ENCODE results near the gene ZFAND6.

ZFAND6 gene

DNA sequence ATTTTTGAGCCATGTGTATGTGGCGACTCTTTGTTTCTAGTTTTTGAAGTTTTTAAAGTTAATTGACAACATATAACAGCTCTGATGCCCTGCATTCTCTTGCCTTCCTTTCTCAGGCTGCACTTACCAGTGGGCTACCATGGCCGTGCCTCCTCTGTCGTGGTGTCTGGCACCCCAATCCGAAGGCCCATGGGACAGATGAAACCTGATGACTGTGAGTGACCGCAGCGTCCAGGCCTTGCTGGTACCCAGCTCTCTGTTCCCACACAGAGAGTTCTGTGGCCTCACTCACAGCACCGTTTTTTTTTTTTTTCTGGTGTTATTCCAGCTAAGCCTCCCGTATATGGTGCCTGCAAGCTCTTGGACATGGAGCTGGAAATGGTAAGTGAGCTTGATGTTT is 108.5 kb downstream of the ZFAND6 start:
- Histone ChIP-seq H3K79me1 (ENCODE audit: low read length) (no peaks in the 10 kb centered on the region), H3K9ac (ENCODE audit: low read length) (no peak overlapping the region), H3K79me2 (ENCODE audit: control insufficient read depth, insufficient read depth, low read length, poor library complexity) (no peaks in the 10 kb centered on the region), H4K12ac (ENCODE audit: low read depth, low read length) (no peak overlapping the region), H4K91ac (ENCODE audit: low read depth, low read length) (peak overlapping the region; percentile 43), H3K4me1 (ENCODE audit: control insufficient read depth in 1 of 2, insufficient read depth in 2 of 2, low read length in 2 of 2) (peaks cover 5 to 7% of the 10 kb centered on the region in 2 experiments), H3K4me2 (ENCODE audit: low read length) (no peak overlapping the region), H3K27me3 (ENCODE audit: insufficient read depth, low read length) (no peaks in the 10 kb centered on the region), H4K8ac (ENCODE audit: low read depth, low read length) (no peak overlapping the region), H3K27ac (ENCODE audit: low read depth, low read length) (no peak overlapping the region), H2AFZ (ENCODE audit: insufficient read depth, low read length, poor library complexity) (no peak overlapping the region), H3K36me3 (ENCODE audit: control insufficient read depth in 1 of 2, insufficient read depth in 2 of 2, low read length in 2 of 2) (peaks cover 0 to 2% of the 10 kb centered on the region in 2 experiments), H2BK5ac (ENCODE audit: low read depth, low read length, poor library complexity) (no peak overlapping the region), H2AK5ac (ENCODE audit: low read length) (no peak overlapping the region), H3K18ac (ENCODE audit: low read length) (no peak overlapping the region), H3K9me3 (ENCODE audit: insufficient read depth, low read depth, low read length) (no peaks in the 10 kb centered on the region), H3K4me3 (ENCODE audit: low read depth, low read length) (no peak overlapping the region), H3K4ac (ENCODE audit: low read depth, low read length) (no peak overlapping the region), H2BK12ac (ENCODE audit: low read length) (no peak overlapping the region), H3K14ac (ENCODE audit: low read length) (no peak overlapping the region), H2BK120ac (ENCODE audit: insufficient read depth, low read length, poor library complexity) (peak overlapping the region; percentile 52), H3K23ac (ENCODE audit: low read length) (no peak overlapping the region)
- no peak for DNase-seq
- no CpG with 5 or more reads among the region's 8 CpGs for WGBS (ENCODE audit: extremely low coverage, insufficient coverage, insufficient read length)

DNA sequence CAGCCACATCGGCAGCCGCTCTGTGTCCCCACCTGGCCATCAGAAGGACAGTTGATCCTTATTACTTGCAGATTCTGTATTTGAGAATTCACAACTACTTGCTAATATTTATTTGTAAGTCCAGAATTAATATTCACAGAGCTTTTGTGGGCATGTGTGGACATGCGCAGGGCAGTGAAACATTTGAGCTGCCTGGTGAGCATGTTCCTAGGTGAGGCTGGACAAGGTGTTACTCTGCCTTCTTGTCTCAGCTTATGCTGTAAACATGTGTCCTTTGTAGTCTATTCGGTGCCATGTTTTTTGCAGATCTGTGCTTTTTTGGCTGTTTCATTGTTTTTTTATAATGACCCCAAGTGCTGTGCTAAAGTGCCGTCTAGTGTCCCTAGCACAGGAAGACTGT is 108.9 kb downstream of the ZFAND6 start:
- Histone ChIP-seq H3K4me2 (ENCODE audit: low read length) (no peak overlapping the region), H3K14ac (ENCODE audit: low read length) (peak overlapping the region; percentile 29), H2AFZ (ENCODE audit: insufficient read depth, low read length, poor library complexity) (no peak overlapping the region), H4K8ac (ENCODE audit: low read depth, low read length) (peak overlapping the region; percentile 16), H3K79me2 (ENCODE audit: control insufficient read depth, insufficient read depth, low read length, poor library complexity) (no peaks in the 10 kb centered on the region), H3K9ac (ENCODE audit: low read length) (no peak overlapping the region), H4K12ac (ENCODE audit: low read depth, low read length) (no peak overlapping the region), H2AK5ac (ENCODE audit: low read length) (no peak overlapping the region), H4K91ac (ENCODE audit: low read depth, low read length) (peak overlapping the region; percentile 43), H2BK5ac (ENCODE audit: low read depth, low read length, poor library complexity) (no peak overlapping the region), H3K27ac (ENCODE audit: low read depth, low read length) (no peak overlapping the region), H2BK12ac (ENCODE audit: low read length) (no peak overlapping the region), H3K36me3 (ENCODE audit: control insufficient read depth in 1 of 2, insufficient read depth in 2 of 2, low read length in 2 of 2) (peaks cover 0 to 2% of the 10 kb centered on the region in 2 experiments), H3K4ac (ENCODE audit: low read depth, low read length) (no peak overlapping the region), H3K4me3 (ENCODE audit: low read depth, low read length) (no peak overlapping the region), H3K4me1 (ENCODE audit: control insufficient read depth in 1 of 2, insufficient read depth in 2 of 2, low read length in 2 of 2) (peaks cover 5 to 8% of the 10 kb centered on the region in 2 experiments), H3K23ac (ENCODE audit: low read length) (no peak overlapping the region), H2BK120ac (ENCODE audit: insufficient read depth, low read length, poor library complexity) (peak overlapping the region; percentile 52), H3K79me1 (ENCODE audit: low read length) (no peaks in the 10 kb centered on the region), H3K18ac (ENCODE audit: low read length) (no peak overlapping the region), H3K27me3 (ENCODE audit: insufficient read depth, low read length) (no peaks in the 10 kb centered on the region), H3K9me3 (ENCODE audit: insufficient read depth, low read depth, low read length) (no peaks in the 10 kb centered on the region)
- no CpG with 5 or more reads among the region's 5 CpGs for WGBS (ENCODE audit: extremely low coverage, insufficient coverage, insufficient read length)
- DNase-seq: no peak

DNA sequence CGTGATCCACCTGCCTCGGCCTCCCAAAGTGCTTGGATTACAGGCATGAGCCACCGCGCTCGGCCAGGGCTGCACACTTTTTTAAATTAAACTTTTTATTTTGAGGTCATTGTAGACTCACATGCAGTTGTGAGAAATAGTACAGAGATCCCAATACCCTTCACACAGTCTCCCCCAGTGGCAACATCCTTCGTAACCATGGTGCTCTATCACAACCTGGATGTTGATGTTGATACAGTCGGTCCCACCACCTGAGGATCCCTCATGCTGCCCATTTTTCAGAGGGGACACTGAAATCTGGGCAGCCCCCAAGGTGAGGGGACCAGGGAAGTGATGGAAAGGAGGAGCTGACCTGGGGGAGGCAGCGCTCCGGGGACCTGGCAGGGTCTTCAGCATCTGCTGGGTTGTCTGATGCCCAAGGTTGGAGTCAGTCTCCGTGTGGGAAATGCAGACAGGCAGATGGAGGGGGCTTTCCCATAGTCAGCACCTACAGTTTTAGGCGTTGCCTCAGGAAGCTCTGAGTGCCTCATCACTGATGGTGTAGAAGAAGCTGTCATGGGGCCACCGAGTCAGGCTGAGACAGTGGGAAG is 110.4 kb downstream of the ZFAND6 start:
- Histone ChIP-seq H2BK5ac (ENCODE audit: low read depth, low read length, poor library complexity) (no peak overlapping the region), H2BK120ac (ENCODE audit: insufficient read depth, low read length, poor library complexity) (no peak overlapping the region), H4K91ac (ENCODE audit: low read depth, low read length) (no peak overlapping the region), H3K36me3 (ENCODE audit: control insufficient read depth in 1 of 2, insufficient read depth in 2 of 2, low read length in 2 of 2) (peaks cover 0 to 2% of the 10 kb centered on the region in 2 experiments), H2AFZ (ENCODE audit: insufficient read depth, low read length, poor library complexity) (no peak overlapping the region), H3K9ac (ENCODE audit: low read length) (no peak overlapping the region), H3K27ac (ENCODE audit: low read depth, low read length) (no peak overlapping the region), H3K23ac (ENCODE audit: low read length) (no peak overlapping the region), H4K12ac (ENCODE audit: low read depth, low read length) (no peak overlapping the region), H3K9me3 (ENCODE audit: insufficient read depth, low read depth, low read length) (no peaks in the 10 kb centered on the region), H3K27me3 (ENCODE audit: insufficient read depth, low read length) (no peaks in the 10 kb centered on the region), H3K79me2 (ENCODE audit: control insufficient read depth, insufficient read depth, low read length, poor library complexity) (no peaks in the 10 kb centered on the region), H2AK5ac (ENCODE audit: low read length) (no peak overlapping the region), H4K8ac (ENCODE audit: low read depth, low read length) (no peak overlapping the region), H3K4me2 (ENCODE audit: low read length) (no peak overlapping the region), H3K79me1 (ENCODE audit: low read length) (no peaks in the 10 kb centered on the region), H3K14ac (ENCODE audit: low read length) (no peak overlapping the region), H2BK12ac (ENCODE audit: low read length) (no peak overlapping the region), H3K4me3 (ENCODE audit: low read depth, low read length) (no peak overlapping the region), H3K4me1 (ENCODE audit: control insufficient read depth in 1 of 2, insufficient read depth in 2 of 2, low read length in 2 of 2) (peaks cover 5 to 8% of the 10 kb centered on the region in 2 experiments), H3K18ac (ENCODE audit: low read length) (no peak overlapping the region), H3K4ac (ENCODE audit: low read depth, low read length) (no peak overlapping the region)
- no peak for DNase-seq
- no CpG with 5 or more reads among the region's 12 CpGs for WGBS (ENCODE audit: extremely low coverage, insufficient coverage, insufficient read length)

DNA sequence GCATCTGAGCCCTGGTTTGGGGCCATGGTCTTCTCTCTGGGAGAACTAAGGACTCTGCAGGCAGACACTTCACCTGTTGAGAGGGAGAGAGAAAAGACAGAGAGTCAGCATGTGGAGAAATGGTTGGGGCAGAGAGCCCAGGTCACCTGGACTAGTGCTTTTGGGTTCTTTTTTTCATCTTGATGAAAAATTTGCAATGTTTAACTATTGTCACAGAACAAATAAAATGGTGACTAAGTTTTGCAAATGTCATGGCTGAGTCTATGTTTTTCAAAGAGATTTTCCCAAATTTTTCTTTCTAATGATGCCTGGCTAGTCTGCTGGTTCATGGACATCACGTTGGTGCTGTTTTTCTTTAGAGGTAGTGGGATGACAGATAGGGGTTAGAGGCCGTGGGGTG is 111.1 kb downstream of the ZFAND6 start:
- H3K36me3 ChIP-seq (ENCODE audit: control insufficient read depth in 1 of 2, insufficient read depth in 2 of 2, low read length in 2 of 2): peaks cover 0 to 6% of the 10 kb centered on the region in 2 experiments
- no peak overlapping the region for H2BK12ac ChIP-seq (ENCODE audit: low read length)
- no peak overlapping the region for H3K4ac ChIP-seq (ENCODE audit: low read depth, low read length)
- no peak overlapping the region for H3K18ac ChIP-seq (ENCODE audit: low read length)
- H3K27me3 ChIP-seq (ENCODE audit: insufficient read depth, low read length): no peaks in the 10 kb centered on the region
- no peak overlapping the region for H3K23ac ChIP-seq (ENCODE audit: low read length)
- H2AFZ ChIP-seq (ENCODE audit: insufficient read depth, low read length, poor library complexity): no peak overlapping the region
- no peak overlapping the region for H2AK5ac ChIP-seq (ENCODE audit: low read length)
- no peak overlapping the region for H3K4me2 ChIP-seq (ENCODE audit: low read length)
- no peak overlapping the region for H4K12ac ChIP-seq (ENCODE audit: low read depth, low read length)
- WGBS (ENCODE audit: extremely low coverage, insufficient coverage, insufficient read length): no CpG with 5 or more reads among the region's 2 CpGs
- H3K79me2 ChIP-seq (ENCODE audit: control insufficient read depth, insufficient read depth, low read length, poor library complexity): no peaks in the 10 kb centered on the region
- H2BK5ac ChIP-seq (ENCODE audit: low read depth, low read length, poor library complexity): no peak overlapping the region
- no peak overlapping the region for H4K91ac ChIP-seq (ENCODE audit: low read depth, low read length)
- no peaks in the 10 kb centered on the region for H3K9me3 ChIP-seq (ENCODE audit: insufficient read depth, low read depth, low read length)
- no peak overlapping the region for H3K14ac ChIP-seq (ENCODE audit: low read length)
- peaks cover 5 to 8% of the 10 kb centered on the region in 2 experiments for H3K4me1 ChIP-seq (ENCODE audit: control insufficient read depth in 1 of 2, insufficient read depth in 2 of 2, low read length in 2 of 2)
- no peaks in the 10 kb centered on the region for H3K79me1 ChIP-seq (ENCODE audit: low read length)
- no peak overlapping the region for H3K9ac ChIP-seq (ENCODE audit: low read length)
- no peak overlapping the region for H3K4me3 ChIP-seq (ENCODE audit: low read depth, low read length)
- no peak for DNase-seq
- no peak overlapping the region for H3K27ac ChIP-seq (ENCODE audit: low read depth, low read length)
- no peak overlapping the region for H4K8ac ChIP-seq (ENCODE audit: low read depth, low read length)
- H2BK120ac ChIP-seq (ENCODE audit: insufficient read depth, low read length, poor library complexity): no peak overlapping the region
